ENCODE results near the gene DOHH.
A peak's percentile ranks its signal among the peaks of the same experiment; 100 is the strongest.
"Not testable (repeated sequence)": the region's sequence is repeated elsewhere in the genome, so short reads cannot be mapped to it uniquely, and the experiment has no call there.

The DOHH gene

DNA sequence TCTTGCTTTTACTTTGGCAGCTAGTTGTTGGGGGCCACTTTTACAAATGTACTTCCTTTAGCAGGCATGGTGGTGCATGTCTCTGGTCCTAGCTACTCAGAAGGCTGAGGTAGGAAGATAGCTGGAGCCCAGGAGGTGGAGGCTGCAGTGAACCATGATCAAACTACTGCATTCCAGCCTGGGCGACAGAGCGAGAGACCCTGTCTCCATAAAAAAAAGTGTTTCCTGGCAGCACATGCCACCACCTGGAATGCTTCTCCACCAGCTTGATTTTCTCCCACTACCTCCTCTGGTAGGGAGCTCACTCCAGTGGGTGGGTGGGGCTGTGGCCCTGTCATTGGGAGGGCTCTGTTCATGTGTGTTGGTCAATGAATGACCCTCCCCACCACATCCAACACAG, 18.2 kb upstream of the DOHH start:
- no peak for DNase-seq

DNA sequence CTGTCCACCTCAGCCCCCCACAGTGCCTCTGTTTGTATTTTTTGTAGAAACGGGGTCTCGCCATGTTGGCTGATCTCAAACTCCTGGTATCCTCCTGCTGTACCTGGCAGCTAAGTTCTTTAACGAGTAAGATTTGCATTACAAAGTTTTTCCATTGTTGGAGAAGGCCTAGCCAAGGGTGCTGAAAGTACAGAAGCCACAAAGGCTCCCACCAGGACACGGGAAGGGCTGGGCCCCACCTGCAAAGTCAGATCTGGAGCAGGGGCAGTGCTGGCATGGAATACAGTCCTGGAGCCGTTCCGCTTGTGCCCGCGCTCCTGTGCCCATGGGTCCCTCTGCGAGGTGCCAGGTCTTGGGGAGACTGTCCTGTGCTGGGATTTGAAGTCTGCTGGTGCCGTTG, 17.8 kb upstream of the DOHH start:
- DNase-seq: no peak

DNA sequence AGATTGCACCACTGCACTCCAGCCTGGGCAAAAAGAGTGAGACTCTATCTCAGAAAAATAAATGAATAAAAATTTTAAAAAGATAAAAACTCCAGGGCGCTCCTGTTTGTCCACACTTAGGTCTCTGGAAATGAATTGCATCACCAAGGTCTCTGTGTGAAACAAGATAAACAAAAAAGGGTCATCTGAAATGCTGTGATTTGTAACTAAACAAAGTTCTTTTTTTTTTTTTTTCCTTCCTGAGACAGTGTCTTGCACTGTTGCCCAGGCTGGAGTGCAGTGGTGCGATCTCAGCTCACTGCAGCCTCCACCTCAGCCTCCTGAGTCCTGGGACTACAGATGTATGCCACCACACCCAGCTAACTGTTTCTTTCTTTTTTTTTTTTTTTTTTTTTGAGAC, 17.2 kb upstream of the DOHH start:
- no peak for DNase-seq

DNA sequence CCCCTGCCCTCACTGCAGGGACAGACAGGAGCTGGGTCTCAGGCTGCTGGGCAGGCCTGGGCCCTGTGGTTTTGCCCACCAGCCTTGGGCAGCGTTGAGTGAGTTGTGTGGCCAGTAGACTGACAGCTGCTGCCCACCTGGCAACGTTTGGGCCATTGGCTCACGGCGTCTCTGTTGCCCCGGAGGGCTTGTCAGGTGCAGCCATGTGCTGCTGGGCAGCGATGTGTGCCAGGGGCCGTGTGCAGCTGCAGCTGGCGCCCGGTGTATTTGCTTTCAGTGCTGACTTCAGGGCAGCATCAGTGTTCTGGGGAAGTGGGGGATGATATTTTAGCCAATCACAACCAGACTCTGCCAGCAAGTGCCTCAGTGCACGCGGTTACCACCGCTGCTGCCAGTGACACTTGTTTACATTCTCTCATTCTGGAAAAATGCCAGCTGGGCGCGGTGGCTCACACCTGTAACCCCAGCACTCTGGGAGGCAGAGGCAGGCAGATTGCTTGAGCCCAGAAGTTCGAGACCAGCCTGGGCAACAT, 16.3 kb upstream of the DOHH start:
- DNase-seq: peak; percentile 32

DNA sequence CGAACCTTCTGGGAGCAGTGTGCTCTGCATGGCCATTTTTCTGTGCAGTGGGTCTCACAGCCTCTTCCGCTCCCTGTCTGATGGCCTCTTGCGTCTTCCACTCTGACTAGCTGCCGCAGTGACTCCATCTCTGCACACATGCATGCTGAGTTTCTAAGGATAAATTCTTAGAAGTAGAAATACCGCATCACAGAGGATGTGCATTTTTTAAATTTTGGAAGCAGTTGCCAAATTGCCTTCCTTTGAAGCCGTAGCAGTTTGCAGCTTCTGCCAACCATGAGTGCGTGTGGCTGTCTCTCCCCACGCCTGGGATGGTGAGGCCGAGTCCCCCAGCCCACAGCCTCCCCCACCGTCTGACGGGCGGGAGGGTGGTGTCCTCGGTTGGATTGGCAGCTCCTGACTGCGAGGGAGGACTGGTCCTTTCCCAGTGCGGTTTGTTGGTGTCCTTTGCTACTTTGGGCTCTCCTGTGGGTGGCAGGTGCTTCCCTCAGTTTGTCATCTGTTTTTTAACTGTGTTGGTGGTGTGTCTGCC, 15.5 kb upstream of the DOHH start:
- no peak for DNase-seq

DNA sequence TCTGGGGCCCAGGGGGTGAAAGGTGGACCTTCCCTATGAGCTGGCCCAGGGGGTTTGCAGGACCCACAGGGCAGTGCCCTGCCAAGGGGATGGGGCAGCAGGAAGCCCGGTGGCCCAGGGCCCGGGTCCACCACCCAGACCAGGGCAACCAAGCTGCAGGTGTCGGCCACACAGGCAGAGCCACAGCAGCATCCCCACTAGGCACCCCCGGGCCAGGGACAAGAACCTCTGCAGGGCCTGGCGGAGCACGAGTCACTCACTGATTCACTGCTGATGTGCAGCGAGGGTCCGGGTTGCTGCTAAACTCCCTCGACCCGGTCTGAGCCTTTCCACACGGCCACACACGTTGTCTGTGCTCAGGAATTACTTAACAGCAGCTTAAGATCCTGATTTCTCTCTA, 14.5 kb upstream of the DOHH start:
- DNase-seq: no peak

DNA sequence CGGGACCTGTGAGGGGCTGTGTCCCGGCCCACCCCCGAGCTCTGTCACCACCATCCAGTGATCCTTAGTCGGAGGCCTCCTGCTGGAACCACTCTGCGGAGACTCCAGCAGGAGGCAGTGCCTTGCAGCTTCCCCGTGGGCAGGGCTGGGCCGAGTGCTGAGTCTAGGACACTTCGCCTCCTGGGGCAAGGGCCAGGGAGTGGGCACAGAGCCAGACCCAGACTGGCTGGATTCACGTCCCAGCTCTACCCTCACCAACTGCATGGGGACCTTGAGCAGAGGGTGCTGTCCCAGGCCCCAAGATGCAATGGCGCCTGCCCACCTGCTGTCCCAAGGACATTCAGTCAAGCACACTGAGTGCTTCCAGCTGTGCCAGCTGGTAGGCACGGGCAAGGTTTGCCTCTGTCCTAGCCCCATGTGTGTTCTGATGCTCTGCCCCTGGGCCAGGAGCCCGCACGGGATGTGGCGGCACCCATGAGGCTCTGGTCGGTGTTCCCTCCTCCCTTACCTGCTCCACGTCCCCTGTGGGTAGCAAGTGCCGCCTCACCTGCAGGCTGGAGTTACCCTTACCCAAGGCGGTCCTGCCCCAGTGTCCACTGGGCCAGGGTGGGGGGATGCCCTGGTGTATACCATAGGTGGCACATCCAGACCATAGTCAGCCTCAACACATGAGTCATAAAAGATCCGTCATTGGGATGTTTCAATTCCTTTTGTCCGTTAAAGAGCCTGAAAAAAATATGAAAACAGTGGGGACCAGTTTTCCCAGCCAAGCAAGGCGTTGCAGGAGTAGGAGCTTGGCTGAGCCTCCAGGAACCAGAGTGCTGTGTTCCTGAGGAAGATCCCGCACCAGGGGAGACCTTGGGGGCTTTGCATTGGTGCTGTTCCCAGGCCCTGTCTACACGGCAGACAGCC, 13.0 kb upstream of the DOHH start:
- DNase-seq: no peak

DNA sequence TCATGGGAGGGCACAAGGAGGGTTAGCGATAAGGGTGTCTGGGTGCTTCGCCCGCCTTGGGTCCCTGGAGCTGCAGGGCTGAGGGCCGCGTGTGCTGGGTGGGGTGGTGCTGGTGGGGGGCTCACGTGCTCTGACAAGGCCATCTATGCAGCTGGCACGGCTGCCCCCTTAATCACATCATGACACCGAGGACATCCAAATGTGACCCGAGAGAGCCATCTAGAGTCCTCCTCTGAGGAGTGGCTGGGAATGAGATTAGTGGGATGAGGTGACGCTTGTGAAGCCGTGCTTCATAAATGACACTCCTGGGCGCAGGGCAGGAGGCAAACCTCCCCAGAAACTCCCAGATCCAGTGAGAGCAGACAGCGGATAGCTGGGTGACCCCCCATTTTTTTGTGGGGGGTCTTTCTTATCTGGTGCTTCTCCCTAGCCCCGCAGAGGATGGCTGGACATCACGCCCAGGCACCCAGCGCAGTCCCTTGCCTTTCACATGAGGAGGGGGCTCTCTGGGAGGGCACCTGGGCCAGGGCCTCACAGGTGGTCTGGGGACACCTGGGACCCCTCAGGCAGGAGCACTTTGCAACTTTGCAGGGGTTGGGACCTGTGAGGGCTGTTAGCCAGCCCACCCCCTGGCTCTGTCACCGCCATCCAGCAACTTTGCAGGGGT, 12.2 kb upstream of the DOHH start:
- no peak for DNase-seq

DNA sequence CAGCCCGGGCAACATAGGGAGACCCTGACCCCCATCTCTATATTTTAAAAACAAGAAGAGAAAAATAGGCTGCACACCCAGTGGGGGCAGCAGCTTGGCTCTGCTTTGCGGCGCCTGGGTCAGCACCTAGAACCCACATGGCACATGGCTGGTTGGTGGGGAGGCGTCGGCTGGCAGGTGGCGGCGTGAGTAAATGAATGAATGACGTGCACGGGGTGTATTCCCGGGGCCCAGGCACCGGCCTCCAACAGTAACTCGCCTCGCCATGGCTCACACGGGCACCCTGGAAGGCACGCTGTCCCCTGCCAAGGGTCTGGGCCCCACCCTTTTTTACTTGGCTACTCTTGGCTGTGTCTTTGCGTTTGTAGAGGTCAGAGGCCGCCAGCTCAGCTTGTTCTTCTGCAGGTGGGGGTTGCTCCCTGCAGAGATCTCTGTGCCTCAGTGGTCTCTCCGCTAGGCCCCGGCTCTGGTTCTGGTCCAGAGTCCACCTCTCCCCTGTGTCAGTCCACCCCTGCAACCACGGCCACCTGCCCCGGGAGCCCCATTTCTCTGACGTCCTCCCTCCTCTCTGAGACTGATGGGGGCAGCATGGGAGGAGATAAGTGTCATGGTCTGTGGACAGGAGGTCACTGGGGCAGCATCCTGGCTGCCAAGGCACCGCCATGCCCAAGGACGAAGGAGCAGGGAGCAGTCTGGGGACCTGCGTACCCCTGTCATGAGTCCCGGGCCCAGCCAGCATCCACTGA, 11.2 kb upstream of the DOHH start:
- DNase-seq: no peak

DNA sequence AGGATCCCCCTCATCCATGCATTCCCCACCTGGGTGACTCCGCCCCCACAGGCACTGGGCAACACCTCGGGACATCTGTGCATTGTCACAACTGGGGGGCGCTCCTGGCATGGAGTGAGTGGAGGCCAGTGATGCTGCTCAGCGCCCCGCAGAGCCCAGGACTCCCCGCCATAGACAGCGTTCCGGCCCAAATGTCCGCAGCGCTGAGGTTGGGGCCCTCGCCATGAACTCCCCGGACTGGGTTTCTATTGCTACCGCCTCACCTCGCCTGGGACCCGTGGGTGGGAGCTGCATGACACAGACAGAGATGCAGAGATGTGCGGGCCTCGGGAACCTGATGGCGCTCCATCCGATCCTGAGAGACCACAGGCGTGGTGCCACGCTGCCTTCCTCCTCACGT, 10.3 kb upstream of the DOHH start:
- no peak for DNase-seq

DNA sequence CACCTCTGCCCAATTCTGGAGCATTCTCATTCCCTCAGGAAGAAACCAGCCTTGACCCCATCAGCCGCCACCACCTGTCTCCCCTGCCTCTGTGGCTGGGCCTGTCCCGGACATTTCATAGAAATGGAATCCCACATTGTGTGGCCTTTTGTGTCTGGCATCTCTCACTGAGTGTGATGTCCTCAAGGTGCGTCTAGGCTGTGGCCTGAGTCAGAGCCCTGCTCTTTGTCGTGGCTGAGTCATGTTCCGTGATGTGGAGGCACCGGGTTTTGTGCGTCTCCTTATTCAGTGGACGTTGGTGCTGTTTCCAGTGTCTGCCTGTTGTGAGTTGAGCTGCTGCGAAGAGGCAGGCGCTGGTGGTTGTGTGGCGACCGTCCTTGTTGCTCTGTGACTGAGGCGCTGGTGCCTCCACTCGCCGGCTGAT, 9.1 kb upstream of the DOHH start:
- no peak for DNase-seq

DNA sequence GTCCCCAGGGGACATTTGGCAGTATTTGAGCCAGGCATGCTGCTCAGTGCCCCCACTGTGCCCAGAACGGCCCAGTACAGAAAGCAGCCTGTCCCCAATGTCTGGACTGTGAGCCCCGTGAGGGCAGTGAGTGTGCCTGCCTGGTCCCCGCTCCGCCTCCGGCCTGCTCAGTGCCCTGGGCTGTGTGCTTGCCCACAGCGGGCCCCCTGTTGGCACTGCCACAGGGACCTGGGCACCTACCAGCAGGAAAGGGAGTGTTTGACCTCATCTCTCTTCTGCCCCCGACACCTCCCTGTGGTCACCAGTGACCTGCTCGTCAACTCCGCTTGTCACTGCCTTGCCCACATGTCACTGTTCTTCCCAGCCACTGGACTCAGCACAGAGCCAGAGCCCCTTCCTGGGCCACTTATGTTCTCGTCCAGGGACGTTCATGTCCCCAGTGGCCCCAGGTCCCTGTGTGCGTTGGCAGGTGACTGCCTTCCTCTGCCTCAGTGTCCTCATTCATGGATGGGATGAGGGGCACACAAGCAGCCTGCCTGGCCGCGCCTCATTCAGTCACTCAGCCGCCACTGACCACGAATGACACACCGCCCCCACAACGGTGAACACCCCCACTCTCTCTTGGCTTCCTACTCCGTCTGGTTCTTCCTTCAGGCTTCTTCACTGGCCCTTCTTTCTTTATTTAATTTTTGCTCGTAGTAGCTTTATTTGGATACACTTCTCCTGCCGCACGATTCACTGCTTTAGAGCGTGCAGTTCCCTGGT, 8.5 kb upstream of the DOHH start:
- no peak for DNase-seq

DNA sequence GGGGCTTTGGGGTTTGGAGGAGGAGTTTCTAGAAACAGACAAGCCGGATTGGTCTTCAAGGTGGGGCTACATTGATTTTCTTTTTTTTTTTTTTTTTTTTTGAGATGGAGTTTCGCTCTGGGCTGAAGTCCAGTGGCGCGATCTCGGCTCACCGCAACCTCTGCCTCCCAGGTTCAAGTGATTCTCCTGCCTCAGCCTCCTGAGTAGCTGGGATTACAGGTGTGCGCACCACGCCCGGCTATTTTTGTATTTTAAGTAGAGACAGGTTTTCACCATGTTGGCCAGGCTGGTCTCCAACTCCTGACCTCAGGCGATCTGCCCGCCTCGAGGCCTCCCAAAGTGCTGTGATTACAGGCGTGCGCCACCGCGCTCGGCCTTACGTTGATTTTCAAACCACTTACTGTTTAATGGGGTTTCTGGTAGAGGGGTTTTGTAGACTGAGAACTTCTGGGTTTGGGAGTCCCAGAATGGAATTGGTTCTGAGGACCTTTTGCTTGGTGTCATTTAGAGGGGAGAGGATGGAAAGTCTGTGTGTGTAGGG, 7.7 kb upstream of the DOHH start:
- not testable (repeated sequence) for DNase-seq

DNA sequence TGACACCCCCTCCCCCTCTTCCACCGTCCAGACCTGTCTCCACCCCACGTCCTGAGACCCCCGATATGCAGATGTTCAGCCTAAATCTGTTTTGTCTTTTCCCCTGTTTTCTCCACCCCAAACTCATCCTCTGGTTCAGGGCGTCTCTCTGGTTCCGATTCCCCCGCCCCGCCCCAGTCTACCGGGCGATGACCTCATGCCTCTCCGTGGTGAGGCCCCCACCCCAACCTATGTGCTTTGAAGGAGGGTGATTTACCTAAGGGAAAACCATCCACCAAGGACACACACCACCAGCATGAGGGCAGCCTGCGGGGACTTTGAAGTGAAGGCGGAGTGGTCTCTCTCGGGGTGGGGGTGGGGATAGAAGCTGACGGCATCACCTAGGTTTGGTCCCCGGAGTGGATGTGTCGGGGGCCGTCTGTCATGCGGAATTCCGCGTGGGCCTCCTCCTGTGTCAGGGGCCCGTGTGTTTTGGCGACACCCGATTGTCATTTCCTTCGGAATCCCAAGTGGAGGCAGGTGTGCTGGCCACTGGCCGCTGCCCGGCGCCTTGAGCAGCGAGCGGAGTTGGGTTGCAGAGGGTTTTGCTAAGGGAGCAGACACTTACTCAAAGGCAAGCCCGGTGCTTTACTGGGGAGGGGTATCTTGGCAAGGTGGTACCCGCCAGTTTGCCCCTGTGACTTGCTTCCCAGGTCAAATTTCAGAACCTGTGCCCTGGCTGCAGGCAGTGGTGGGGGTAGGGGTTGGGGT, 7.1 kb upstream of the DOHH start:
- no peak for DNase-seq

DNA sequence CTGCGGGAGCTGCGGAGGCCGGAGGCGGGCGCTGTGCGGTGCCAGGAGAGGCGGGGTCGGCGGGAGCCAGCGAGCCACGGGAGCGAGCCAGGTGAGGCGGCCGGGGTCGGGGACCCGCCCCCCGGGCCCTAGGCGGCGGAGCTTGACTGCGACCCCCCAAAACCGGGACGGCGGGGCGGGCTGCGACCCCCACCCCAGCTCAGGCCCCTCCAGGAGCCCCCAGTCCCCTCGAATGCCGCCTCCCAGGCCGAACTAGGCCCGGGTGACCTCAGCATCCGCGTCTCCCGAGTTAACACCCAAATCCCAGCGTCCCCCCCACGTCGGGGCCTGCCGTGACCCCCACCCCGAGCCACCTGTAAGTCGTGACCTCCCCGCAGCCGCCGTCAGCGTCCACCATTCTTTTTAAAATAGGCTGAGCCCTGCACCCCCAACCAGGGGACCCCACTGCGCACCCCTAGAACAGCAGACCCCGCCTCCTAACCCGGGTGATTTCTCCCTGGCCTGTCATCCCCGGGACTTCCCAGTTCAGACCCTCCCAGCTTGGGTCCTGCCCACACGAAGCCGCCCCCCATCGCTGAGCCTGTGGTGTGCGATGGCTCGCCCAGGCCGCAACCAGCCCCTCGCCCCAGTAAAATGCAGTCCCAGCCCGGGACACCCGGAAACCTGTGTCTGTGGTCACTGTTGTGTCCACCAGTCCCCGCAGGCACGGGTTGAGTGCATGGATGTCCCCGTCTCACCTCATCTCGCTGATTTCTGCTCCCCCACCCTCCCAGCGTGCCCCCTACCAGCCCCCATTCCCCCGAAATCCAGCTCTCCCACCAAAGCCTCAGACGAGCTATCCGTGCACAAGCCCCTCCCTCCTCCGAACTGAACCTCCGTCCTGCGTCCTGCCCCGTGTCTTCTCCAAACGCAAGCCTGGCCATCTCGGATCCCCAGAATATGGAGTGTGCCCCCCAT, 6.2 kb upstream of the DOHH start:
- peak; percentile 43 for DNase-seq

DNA sequence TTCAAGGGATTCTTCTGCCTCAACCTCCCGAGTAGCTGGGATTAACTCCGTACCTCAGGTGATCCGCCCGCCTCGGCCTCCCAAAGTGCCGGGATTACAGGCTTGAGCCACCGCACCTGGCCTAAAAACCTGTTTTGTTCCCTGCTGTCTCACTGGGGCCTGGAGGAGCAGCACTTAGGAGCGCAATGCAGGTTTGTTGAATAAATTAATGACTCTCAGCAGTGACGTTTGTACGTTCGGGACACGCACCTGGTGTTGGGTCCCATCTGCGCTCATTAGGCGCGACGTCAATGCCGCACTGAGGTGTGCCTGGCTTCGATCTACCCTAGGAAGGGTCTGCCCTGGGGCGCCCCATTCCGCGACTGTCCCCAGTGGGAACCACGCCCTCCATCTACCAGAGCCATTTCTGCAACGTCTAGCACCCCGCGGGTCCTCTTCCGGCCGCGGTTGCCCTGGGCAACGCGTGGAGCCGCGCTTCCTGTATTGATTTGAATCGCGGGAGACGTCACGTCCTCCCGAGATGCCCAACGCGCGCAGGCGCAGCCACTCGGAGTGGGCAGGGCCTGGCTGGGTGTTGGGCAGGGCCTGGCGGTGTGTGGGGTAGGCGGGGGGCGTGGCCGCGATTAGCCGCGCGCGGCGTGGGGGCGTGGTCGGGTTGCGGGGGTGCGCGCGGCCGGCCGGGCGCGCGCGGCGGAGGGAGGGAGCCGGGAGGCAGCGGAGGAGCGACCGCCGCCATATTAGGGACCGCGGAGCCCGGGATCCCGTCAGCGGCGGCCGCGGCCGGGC, 5.3 kb upstream of the DOHH start, which contains the start of gene FZR1:
TSS of gene FZR1 (plus strand) at position 714 of the 786 bp plus-strand sequence. CDS start 16,679 bp downstream, outside the sequence.
- DNase-seq: peak; percentile 99

DNA sequence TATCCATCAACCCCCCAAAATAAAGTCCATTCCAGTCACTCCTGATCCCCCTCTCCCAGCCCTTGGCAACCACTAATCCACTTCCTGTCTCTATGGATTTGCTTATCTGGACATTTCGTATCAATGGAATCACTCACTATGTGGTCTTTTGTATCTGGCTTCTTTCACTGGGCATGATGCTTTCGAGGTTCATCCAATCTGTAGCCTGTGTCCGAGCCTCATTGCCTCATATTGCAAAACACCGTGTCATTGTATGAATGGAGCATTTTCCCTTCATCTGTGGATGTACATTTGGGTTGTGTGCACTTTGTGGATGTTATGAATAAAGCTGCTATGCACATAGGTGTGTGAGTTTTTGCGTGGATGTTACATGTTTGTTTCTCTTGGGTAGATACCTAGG, 4.3 kb upstream of the DOHH start:
- DNase-seq: no peak

DNA sequence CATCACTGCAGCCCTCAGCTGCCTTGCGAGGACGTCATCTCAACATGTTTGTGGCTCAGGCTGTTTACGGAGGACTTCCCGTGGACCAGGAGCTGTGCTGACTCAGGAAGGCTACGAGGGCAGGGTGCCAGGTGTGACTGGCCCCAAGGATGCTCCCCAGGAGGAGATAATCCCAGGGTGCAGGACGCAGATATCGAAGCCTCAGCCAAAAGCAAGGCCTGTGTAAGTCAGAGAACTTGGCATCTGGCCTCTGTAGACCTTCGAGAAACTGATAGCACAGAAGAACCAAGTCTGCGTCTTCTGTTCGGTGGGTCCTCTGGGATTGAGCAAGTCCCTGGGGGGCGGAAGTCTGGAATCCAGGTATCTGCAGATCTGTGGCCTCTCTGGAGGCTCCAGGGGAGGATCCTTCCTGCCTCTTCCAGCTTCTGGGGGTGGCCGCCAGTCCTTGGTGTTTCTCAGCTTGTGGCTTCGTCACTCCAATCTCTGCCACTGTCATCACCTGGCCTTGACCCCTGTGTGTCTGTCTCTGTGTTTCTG, 2.6 kb upstream of the DOHH start:
- peak; percentile 65 for DNase-seq

DNA sequence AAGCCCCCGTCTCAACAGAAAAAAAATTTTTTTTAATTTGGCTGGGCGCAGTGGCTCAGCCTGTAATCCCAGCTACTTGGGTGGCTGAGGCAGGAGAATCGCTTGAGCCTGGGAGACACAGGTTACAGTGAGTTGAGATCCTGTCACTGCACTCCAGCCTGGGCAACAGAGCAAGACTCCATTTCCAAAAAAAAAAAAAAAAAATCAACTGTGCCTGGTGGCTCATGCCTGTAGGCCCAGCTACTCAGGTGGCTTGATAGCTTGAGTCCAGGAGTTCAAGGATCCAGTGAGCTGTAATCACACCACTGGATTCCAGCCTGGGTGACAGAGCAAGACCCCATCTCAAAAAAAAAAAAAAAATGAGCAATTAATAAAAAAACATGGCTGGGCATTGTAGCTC, 1.3 kb upstream of the DOHH start:
- no peak for DNase-seq
